HCEC 1CT (cell line): Measurements from ENCODE around the gene PPARA.

Experiments
- DNase-seq: peaks from one replicate; pipeline ENCODE4 v3.0.0-alpha.2; 2017

PPARA gene

GRCh38 chr22:46224044-46224897 is 73.9 kb downstream of the PPARA start:
- DNase-seq = no peak

- DNase-seq = no peak
Observed at GRCh38 chr22:46224898-46225290, 74.6 kb downstream of the PPARA start.

GRCh38 chr22:46225631-46226030 is 75.3 kb downstream of the PPARA start:
- DNase-seq = no peak

GRCh38 chr22:46226577-46226976 is 76.3 kb downstream of the PPARA start:
- DNase-seq = no peak

- no peak for DNase-seq
Observed at GRCh38 chr22:46229701-46230100, 79.4 kb downstream of the PPARA start.

GRCh38 chr22:46230262-46230901 is 80.1 kb downstream of the PPARA start:
- no peak for DNase-seq

- DNase-seq = no peak
Observed at GRCh38 chr22:46233231-46233630, 82.9 kb downstream of the PPARA start.

- DNase-seq = no peak
Observed at GRCh38 chr22:46234969-46235368, 84.6 kb downstream of the PPARA start.

- DNase-seq = no peak
Observed at GRCh38 chr22:46237453-46238124, 87.3 kb downstream of the PPARA start.

- no peak for DNase-seq
Observed at GRCh38 chr22:46238541-46238940, 88.2 kb downstream of the PPARA start.

GRCh38 chr22:46239261-46240048 is 89.1 kb downstream of the PPARA start:
- DNase-seq = no peak

GRCh38 chr22:46240073-46240472 is 89.7 kb downstream of the PPARA start:
- no peak for DNase-seq

GRCh38 chr22:46240506-46240905 is 90.2 kb downstream of the PPARA start:
- DNase-seq = no peak

- DNase-seq = no peak
Observed at GRCh38 chr22:46240907-46241306, 90.6 kb downstream of the PPARA start.

GRCh38 chr22:46241396-46242007 is 91.2 kb downstream of the PPARA start:
- no peak for DNase-seq

- no peak for DNase-seq
Observed at GRCh38 chr22:46242076-46242475, 91.8 kb downstream of the PPARA start.

GRCh38 chr22:46244771-46245170 is 94.4 kb downstream of the PPARA start:
- DNase-seq = no peak

GRCh38 chr22:46245511-46245910 is 95.2 kb downstream of the PPARA start:
- DNase-seq = no peak

GRCh38 chr22:46246178-46246577 is 95.9 kb downstream of the PPARA start:
- no peak for DNase-seq

- no peak for DNase-seq
Observed at GRCh38 chr22:46247443-46247975, 97.2 kb downstream of the PPARA start.

GRCh38 chr22:46250035-46250782 is 99.9 kb downstream of the PPARA start, which contains the start of gene CDPF1:
TSS of gene CDPF1 (minus strand) at chr22:46250293. CDS start at chr22:46248284, 2,009 bp downstream.
- DNase-seq = peak; percentile 77

GRCh38 chr22:46250783-46251125 is 100.4 kb downstream of the PPARA start:
- DNase-seq = no peak
